GM11168 (cell line): ENCODE measurements around the gene CTTNBP2.
"Not testable (repeated sequence)": the region's sequence is repeated elsewhere in the genome, so short reads cannot be mapped to it uniquely, and the experiment has no call there.

Source experiments
- in situ Hi-C: fragments of 300-500 bp; cut with MboI; formaldehyde crosslinking; loops from one replicate; pipeline ENCODE4 v1.12.0; 2022; ENCODE audit warnings: low sequenced_read_pairs; ENCODE audit not compliant: unreplicated experiment

Gene CTTNBP2

GRCh38 chr7:117711556-117711955 is 161.7 kb downstream of the CTTNBP2 start:
- in situ Hi-C loops = no loop called here

GRCh38 chr7:117708173-117708572 is 165.1 kb downstream of the CTTNBP2 start:
- in situ Hi-C loops = not testable (repeated sequence)

- in situ Hi-C loops = no loop called here
Measured at GRCh38 chr7:117707080-117707479, 166.2 kb downstream of the CTTNBP2 start.

GRCh38 chr7:117706210-117706609 is 167.0 kb downstream of the CTTNBP2 start:
- in situ Hi-C loops = no loop called here

- in situ Hi-C loops = no loop called here
Measured at GRCh38 chr7:117705630-117706029, 167.6 kb downstream of the CTTNBP2 start.

GRCh38 chr7:117704063-117704462 is 169.2 kb downstream of the CTTNBP2 start:
- in situ Hi-C loops = no loop called here

GRCh38 chr7:117698018-117698417 is 175.2 kb downstream of the CTTNBP2 start:
- in situ Hi-C loops = no loop called here

GRCh38 chr7:117692338-117692737 is 180.9 kb downstream of the CTTNBP2 start:
- in situ Hi-C loops = no loop called here

- in situ Hi-C loops = no loop called here
Measured at GRCh38 chr7:117690147-117690546, 183.1 kb downstream of the CTTNBP2 start.

GRCh38 chr7:117689406-117689805 is 183.8 kb downstream of the CTTNBP2 start:
- in situ Hi-C loops = no loop called here

GRCh38 chr7:117688126-117688525 is 185.1 kb downstream of the CTTNBP2 start:
- in situ Hi-C loops = no loop called here

- in situ Hi-C loops = no loop called here
Measured at GRCh38 chr7:117686311-117686935, 186.8 kb downstream of the CTTNBP2 start.

- in situ Hi-C loops = no loop called here
Measured at GRCh38 chr7:117685795-117686194, 187.4 kb downstream of the CTTNBP2 start.

GRCh38 chr7:117683430-117684175 is 189.6 kb downstream of the CTTNBP2 start:
- in situ Hi-C loops = no loop called here

- in situ Hi-C loops = no loop called here
Measured at GRCh38 chr7:117682681-117683385, 190.4 kb downstream of the CTTNBP2 start.

GRCh38 chr7:117679120-117679519 is 194.1 kb downstream of the CTTNBP2 start:
- in situ Hi-C loops = no loop called here

GRCh38 chr7:117675497-117676435 is 197.5 kb downstream of the CTTNBP2 start:
- in situ Hi-C loops = no loop called here

GRCh38 chr7:117674617-117675016 is 198.6 kb downstream of the CTTNBP2 start:
- in situ Hi-C loops = no loop called here

GRCh38 chr7:117673839-117674238 is 199.4 kb downstream of the CTTNBP2 start:
- in situ Hi-C loops = no loop called here

GRCh38 chr7:117673367-117673766 is 199.9 kb downstream of the CTTNBP2 start:
- in situ Hi-C loops = no loop called here
